MM.1S (cell line): Measurements from ENCODE around the gene ACTG1.

Source experiments
- EZH2phosphoT487 ChIP-seq: fragments of 300-600 bp; sonication (generic); IDR thresholded peaks from 2 replicates; pipeline ENCODE4 v1.6.1; 2018; ENCODE audit warnings: antibody characterized with exemption, low read length
- TF ChIP-seq, protein P1 (sequence below): fragments of 300-600 bp; sonication (generic); IDR thresholded peaks from 2 replicates; pipeline ENCODE4 v1.5.1; 2016; ENCODE audit warnings: antibody characterized with exemption, low read length, mixed read lengths

DNA sequence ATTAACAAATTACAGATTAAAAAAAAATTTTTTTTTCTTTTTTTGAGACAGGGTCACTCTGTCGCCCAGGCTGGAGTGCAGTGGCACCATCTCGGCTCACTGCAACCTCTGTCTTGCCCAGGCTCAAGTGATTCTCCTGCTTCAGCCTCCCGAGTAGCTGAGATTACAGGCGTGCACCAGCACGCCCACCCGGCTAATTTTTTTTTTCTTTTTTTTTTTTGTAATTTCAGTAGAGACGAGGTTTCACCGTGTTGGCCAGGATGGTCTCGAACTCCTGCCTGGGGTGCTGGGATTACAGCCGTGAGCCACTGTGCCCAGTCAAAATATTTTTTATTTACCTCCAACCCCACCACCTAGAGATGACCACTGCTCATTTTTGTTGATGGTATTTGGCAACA, 25.5 kb downstream of the ACTG1 start:
- TF ChIP-seq, protein P1, sequence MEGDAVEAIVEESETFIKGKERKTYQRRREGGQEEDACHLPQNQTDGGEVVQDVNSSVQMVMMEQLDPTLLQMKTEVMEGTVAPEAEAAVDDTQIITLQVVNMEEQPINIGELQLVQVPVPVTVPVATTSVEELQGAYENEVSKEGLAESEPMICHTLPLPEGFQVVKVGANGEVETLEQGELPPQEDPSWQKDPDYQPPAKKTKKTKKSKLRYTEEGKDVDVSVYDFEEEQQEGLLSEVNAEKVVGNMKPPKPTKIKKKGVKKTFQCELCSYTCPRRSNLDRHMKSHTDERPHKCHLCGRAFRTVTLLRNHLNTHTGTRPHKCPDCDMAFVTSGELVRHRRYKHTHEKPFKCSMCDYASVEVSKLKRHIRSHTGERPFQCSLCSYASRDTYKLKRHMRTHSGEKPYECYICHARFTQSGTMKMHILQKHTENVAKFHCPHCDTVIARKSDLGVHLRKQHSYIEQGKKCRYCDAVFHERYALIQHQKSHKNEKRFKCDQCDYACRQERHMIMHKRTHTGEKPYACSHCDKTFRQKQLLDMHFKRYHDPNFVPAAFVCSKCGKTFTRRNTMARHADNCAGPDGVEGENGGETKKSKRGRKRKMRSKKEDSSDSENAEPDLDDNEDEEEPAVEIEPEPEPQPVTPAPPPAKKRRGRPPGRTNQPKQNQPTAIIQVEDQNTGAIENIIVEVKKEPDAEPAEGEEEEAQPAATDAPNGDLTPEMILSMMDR = no peak
- TF ChIP-seq EZH2phosphoT487 = no peak
